Astrocyte of the spinal cord (primary cell): ENCODE measurements around the gene SLC6A13.

Experiments used
- DNase-seq: peaks from one replicate; pipeline ENCODE4 v3.0.0; 2011; ENCODE audit warnings: low read depth, low spot score
- H3K4me3 ChIP-seq: 2 replicates; pipeline ENCODE4 v1.5.1; 2011; ENCODE audit warnings: low read depth, mild to moderate bottlenecking, low read length, moderate library complexity
- in situ Hi-C: cut with HindIII; loops from 2 replicates; pipeline ENCODE4 v1.10.0; 2017; ENCODE audit warnings: low sequenced_read_pairs
- TF ChIP-seq, protein P1 (sequence below): IDR thresholded peaks from 2 replicates; pipeline ENCODE4 v1.5.1; 2012; ENCODE audit warnings: low read depth, mild to moderate bottlenecking, low read length, inconsistent platforms

Gene SLC6A13

DNA sequence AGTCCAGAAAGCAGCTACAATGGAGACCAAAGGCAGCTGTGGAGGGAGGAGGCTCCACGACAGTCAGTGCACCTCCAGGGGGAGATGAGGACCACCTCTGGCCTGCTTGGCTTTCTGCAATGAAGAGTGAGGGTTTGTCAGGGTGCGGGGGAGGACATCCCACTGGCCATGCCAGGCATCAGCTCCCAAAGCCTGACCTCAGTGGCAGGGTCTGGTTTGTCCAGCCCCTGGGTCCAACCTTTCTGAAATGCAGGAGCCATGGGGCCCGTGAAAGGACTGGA is 83.9 kb downstream of the SLC6A13 start:
- no peak for DNase-seq
- H3K4me3 ChIP-seq = no peak overlapping the region
- TF ChIP-seq, protein P1, sequence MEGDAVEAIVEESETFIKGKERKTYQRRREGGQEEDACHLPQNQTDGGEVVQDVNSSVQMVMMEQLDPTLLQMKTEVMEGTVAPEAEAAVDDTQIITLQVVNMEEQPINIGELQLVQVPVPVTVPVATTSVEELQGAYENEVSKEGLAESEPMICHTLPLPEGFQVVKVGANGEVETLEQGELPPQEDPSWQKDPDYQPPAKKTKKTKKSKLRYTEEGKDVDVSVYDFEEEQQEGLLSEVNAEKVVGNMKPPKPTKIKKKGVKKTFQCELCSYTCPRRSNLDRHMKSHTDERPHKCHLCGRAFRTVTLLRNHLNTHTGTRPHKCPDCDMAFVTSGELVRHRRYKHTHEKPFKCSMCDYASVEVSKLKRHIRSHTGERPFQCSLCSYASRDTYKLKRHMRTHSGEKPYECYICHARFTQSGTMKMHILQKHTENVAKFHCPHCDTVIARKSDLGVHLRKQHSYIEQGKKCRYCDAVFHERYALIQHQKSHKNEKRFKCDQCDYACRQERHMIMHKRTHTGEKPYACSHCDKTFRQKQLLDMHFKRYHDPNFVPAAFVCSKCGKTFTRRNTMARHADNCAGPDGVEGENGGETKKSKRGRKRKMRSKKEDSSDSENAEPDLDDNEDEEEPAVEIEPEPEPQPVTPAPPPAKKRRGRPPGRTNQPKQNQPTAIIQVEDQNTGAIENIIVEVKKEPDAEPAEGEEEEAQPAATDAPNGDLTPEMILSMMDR = no peak
- in situ Hi-C loops = no loop called here

DNA sequence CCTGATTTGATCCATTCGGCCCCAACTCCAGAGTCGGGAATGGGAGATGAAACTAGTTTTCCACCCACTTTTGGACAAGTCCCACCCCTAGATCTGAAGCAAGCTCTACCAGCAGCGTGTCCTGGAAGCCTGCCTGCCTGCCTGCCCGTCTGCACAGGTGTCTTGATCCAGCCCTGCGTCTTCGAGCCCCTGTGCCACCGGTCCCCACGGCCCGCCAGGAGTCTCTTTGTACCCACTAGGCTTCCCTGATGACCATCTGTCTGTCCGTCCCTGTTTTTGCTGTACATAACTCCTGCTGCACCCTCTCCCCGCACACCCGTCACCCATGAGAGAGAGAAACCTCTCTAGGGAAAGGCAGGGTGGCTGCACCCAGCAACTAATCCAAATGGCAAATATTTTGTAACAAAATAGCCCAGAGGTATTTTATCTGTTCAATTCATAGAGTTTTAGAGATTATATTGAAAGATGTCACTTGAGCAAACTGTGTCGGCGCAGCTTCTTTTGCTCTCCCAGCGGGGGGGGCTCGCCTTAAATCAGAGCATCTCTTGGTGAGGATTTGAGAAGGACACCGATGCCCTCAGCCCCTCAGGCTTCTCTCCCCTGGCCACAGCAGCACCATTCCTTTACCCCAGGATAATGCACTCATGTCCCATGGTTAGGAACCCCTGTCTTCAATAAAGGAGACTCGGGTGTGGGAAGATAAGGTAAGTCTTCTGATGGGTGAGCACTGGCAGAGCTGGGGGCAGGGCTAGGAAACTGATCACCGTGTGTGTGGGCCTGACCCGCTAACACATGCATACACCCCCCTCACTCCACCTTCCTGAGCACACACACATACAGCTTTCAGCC is 84.4 kb downstream of the SLC6A13 start:
- in situ Hi-C loops = no loop called here
- no peak for DNase-seq
- TF ChIP-seq, protein P1 = no peak
- no peak overlapping the region for H3K4me3 ChIP-seq

GRCh38 chr12:177336-177979 is 85.2 kb downstream of the SLC6A13 start:
- no peak for DNase-seq
- H3K4me3 ChIP-seq = no peak overlapping the region
- in situ Hi-C loops = no loop called here
- TF ChIP-seq, protein P1 = no peak

DNA sequence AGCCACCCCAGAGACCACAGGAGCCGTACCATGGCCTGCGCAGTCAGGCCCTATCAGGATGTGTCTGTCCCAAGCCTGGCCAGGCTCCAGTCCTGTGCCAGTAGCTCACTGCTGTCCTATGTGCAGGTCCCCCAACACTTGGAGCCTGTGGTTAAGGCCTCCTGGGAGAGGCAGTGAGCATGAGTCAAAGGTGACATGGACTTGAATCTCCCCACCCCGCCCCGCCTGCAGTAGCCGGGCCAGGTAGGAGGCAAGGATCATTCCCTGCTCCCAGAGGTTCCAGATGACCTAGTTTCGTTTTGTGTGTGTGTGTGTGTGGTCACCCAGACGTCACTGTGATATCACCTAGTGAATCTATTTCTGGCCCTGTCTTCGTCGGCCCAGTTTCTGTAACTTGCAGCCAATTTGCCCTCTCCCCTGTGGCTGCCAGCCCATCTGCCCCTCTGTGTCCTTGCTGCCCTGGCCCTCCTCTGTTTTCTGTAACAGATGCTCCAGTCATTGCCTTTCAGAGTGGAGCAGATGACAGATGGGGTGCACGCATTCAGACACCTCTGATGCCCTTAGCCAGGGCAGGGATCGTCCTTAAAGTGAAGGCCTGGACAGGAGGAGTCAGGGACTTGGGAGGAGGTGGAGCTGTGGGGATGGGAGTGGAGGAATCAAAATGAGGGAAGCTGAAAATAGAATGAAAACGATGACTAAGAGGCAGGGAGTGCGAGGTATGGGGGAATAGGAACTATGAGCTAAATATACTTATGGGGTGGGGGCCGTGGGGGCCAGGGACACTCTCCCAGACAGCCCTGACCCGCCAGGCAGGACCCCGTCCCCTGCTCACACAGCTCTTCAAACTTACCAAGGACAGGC is 86.1 kb downstream of the SLC6A13 start:
- in situ Hi-C loops = no loop called here
- DNase-seq = no peak
- TF ChIP-seq, protein P1 = no peak
- no peak overlapping the region for H3K4me3 ChIP-seq

DNA sequence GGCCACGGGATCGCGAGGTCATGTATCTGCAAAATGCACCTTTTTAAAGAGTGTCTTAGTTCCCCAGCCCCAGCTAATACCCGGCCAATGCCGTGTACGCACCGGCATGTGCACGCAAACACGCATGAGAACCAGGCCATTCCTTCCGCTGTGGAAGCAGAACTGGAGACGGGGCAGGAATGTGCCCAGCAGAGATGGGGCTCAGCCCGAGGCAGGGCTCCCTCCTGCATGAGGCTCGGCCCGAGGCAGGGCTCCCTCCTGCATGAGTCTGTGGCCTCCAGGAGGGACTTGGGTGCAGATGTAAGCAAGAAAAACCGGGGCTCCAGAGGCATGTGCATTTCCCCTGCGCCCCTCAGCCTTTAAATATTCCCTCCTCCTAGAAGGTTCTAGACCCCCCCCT is 86.9 kb downstream of the SLC6A13 start:
- no peak for DNase-seq
- no peak overlapping the region for H3K4me3 ChIP-seq
- TF ChIP-seq, protein P1 = no peak
- in situ Hi-C loops = no loop called here

DNA sequence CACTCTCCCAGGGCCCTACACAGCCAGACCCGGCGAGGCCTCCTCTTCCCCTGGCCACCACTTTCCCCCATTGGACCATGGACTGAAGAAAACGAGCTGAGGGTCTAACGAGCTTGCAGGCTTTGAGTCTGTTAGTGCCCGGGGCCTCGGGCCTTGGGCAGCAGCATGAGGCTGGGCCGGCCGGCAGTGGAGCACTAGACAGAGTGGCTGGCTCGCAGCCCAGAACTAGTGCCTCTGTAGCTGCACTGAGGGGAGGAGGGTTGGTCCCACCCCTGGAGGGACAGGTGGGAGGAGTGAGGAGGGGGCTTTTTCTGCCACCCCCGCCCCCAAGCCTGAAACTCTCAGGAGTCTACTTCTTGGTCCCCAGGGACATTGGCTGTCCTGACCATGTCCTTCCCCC is 87.4 kb downstream of the SLC6A13 start:
- H3K4me3 ChIP-seq = no peak overlapping the region
- in situ Hi-C loops = no loop called here
- TF ChIP-seq, protein P1 = no peak
- no peak for DNase-seq
